ENCODE measurements around the gene HOPX.

The HOPX gene

DNA sequence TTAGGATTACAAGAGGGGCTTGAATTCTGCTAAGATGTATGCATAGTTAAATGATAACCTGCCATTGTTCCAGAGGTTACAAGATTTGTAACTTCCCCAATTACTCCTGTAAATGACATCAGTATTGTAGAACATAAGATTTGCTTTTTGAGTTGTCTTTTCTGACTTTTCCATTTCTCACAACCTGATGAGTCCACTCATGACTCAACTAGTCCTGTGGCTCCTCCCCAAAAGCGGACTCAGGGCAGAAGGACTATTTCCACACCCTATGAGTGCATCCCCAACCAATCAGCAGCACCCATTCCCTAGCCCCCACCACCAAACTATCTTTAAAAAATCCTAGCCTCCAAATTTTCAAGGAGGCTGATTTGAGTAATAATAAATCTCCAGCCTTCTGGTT lies 54.7 kb downstream of the HOPX start:
- no peaks in the 10 kb centered on the region for H3K4me1 ChIP-seq (ENCODE audit: control insufficient read depth, insufficient read depth, low read length)
- no peak overlapping the region for H3K4me3 ChIP-seq (ENCODE audit: low read depth, low read length)
- no peaks in the 10 kb centered on the region for H3K36me3 ChIP-seq (ENCODE audit: control insufficient read depth in 2 of 2, insufficient read depth in 1 of 2, low read length in 2 of 2)
- ChIA-PET CTCF (no interaction called here), POLR2A (no interaction called here)
- H3K9me3 ChIP-seq (ENCODE audit: control insufficient read depth, insufficient read depth, low read depth, low read length) = no peaks in the 10 kb centered on the region
- TF ChIP-seq ZNF510 (tag by site-specific recombination; IDR thresholded peaks at IDR 0.05; ENCODE audit: insufficient replicate concordance) (no peak), ZNF629 (tag by site-specific recombination; IDR thresholded peaks at IDR 0.05) (no peak), ZNF37A (tag by site-specific recombination; IDR thresholded peaks at IDR 0.05) (no peak), ZNF404 (tag by site-specific recombination; IDR thresholded peaks at IDR 0.05) (no peak), ZSCAN30 (tag by site-specific recombination; IDR thresholded peaks at IDR 0.05) (no peak), HOXD13 (CRISPR knock-in tag; IDR thresholded peaks at IDR 0.05; ENCODE audit: borderline replicate concordance) (no peak), HOXA7 (CRISPR knock-in tag; IDR thresholded peaks at IDR 0.05; ENCODE audit: borderline replicate concordance) (no peak), SCRT2 (tag by site-specific recombination; IDR thresholded peaks at IDR 0.05) (no peak), ZNF366 (tag by site-specific recombination; conservative IDR thresholded peaks at IDR 0.05) (no peak), ZBTB20 (tag by site-specific recombination; IDR thresholded peaks at IDR 0.05) (no peak), ZNF146 (tag by site-specific recombination; IDR thresholded peaks at IDR 0.05) (no peak)
- TF ChIP-seq, protein P1, sequence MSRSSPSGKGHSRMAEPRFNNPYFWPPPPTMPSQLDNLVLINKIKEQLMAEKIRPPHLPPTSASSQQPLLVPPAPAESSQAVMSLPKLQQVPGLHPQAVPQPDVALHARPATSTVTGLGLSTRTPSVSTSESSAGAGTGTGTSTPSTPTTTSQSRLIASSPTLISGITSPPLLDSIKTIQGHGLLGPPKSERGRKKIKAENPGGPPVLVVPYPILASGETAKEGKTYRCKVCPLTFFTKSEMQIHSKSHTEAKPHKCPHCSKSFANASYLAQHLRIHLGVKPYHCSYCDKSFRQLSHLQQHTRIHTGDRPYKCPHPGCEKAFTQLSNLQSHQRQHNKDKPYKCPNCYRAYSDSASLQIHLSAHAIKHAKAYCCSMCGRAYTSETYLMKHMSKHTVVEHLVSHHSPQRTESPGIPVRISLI (tag by site-specific recombination; IDR thresholded peaks at IDR 0.05) = no peak
- TF ChIP-seq, protein P2, sequence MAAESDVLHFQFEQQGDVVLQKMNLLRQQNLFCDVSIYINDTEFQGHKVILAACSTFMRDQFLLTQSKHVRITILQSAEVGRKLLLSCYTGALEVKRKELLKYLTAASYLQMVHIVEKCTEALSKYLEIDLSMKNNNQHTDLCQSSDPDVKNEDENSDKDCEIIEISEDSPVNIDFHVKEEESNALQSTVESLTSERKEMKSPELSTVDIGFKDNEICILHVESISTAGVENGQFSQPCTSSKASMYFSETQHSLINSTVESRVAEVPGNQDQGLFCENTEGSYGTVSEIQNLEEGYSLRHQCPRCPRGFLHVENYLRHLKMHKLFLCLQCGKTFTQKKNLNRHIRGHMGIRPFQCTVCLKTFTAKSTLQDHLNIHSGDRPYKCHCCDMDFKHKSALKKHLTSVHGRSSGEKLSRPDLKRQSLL (tag by site-specific recombination; IDR thresholded peaks at IDR 0.05) = no peak
- no peak overlapping the region for H3K27ac ChIP-seq (ENCODE audit: extremely low read depth, low read depth, low read length)

DNA sequence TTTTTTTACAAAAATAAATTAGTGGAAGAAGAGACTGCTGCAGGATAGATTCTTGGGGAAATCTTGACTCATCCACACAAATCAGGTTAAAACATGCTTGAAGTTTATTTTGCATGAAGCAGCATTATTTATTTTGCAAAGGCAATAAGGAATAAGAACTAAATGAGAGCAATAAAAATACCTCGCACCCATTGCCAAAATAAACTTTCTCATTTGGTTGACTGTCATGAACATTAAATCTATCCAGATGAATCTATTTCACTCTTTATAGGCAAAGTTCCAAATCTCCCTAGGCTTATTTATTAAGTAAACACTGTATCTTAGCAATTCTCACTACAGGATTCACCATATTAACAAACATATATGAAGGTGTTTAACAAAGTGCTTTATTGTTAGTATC lies 58.9 kb downstream of the HOPX start:
- ChIA-PET POLR2A (no interaction called here), CTCF (no interaction called here)
- Histone ChIP-seq H3K4me1 (ENCODE audit: control insufficient read depth, insufficient read depth, low read length) (0 out of 2 replicates have a peak, but pooled peaks cover 2% of the 10 kb centered on the region), H3K9me3 (ENCODE audit: control insufficient read depth, insufficient read depth, low read depth, low read length) (no peaks in the 10 kb centered on the region), H3K4me3 (ENCODE audit: low read depth, low read length) (no peak overlapping the region), H3K27ac (ENCODE audit: extremely low read depth, low read depth, low read length) (no peak overlapping the region), H3K36me3 (ENCODE audit: control insufficient read depth in 2 of 2, insufficient read depth in 1 of 2, low read length in 2 of 2) (no peaks in the 10 kb centered on the region)
- TF ChIP-seq ZNF133 (tag by site-specific recombination; IDR thresholded peaks at IDR 0.05) = no peak
- TF ChIP-seq ZNF266 (tag by site-specific recombination; IDR thresholded peaks at IDR 0.05; ENCODE audit: low read depth) = no peak
- peak; percentile 35; the same call in 1 of the 2 replicates for TF ChIP-seq BCL11A (tag by site-specific recombination; IDR thresholded peaks at IDR 0.05; ENCODE audit: low read depth)
- TF ChIP-seq WT1 (tag by site-specific recombination; IDR thresholded peaks at IDR 0.05) = 0 out of 2 replicates have a peak, but pooled peaks have one; percentile 20
- TF ChIP-seq ZNF626 (tag by site-specific recombination; IDR thresholded peaks at IDR 0.05) = no peak

DNA sequence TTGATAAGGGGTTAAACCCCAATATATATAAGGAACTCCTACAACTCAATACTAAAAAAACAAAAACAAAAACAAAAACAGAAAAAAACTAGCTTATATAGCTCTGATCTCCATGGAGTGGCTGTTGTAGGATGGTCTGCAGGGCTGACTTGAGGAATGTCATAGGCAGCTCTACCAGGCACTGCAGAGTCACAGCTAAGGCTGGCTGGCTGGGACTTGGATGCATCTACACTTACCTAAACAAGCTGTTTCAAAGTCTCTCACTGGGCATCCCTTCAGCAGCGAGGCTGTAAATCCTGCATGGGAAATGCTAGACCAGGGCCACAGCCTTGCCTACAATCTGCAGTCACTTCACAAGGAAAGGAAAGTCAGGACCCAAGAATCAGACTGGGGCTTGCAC lies 61.3 kb downstream of the HOPX start:
- 0 out of 2 replicates have a peak, but pooled peaks cover 2% of the 10 kb centered on the region for H3K4me1 ChIP-seq (ENCODE audit: control insufficient read depth, insufficient read depth, low read length)
- ChIA-PET POLR2A (interaction anchor here (0.6 to 1.0 kb wide), 3 partner anchors 108 to 217 kb away, joined by 3 to 9 read pairs (median 6); no protein-coding TSS in a partner anchor), CTCF (interaction anchor here (0.5 to 1.2 kb wide), 5 partner anchors 15 to 358 kb away, joined by 3 to 4 read pairs (median 4); partner anchors contain the start of gene NOA1)
- no peak overlapping the region for H3K27ac ChIP-seq (ENCODE audit: extremely low read depth, low read depth, low read length)
- H3K4me3 ChIP-seq (ENCODE audit: low read depth, low read length) = no peak overlapping the region
- H3K36me3 ChIP-seq (ENCODE audit: control insufficient read depth in 2 of 2, insufficient read depth in 1 of 2, low read length in 2 of 2) = no peaks in the 10 kb centered on the region
- H3K9me3 ChIP-seq (ENCODE audit: control insufficient read depth, insufficient read depth, low read depth, low read length) = no peaks in the 10 kb centered on the region
- TF ChIP-seq ZNF549 (tag by site-specific recombination; IDR thresholded peaks at IDR 0.05) (no peak), ZBTB48 (tag by site-specific recombination; IDR thresholded peaks at IDR 0.05) (no peak), ZNF510 (tag by site-specific recombination; IDR thresholded peaks at IDR 0.05; ENCODE audit: insufficient replicate concordance) (no peak), KLF7 (tag by site-specific recombination; IDR thresholded peaks at IDR 0.05; ENCODE audit: borderline replicate concordance) (no peak), ZNF174 (tag by site-specific recombination; IDR thresholded peaks at IDR 0.05) (no peak), ZNF610 (tag by site-specific recombination; IDR thresholded peaks at IDR 0.05; ENCODE audit: borderline replicate concordance) (no peak), ZNF664 (tag by site-specific recombination; IDR thresholded peaks at IDR 0.05) (no peak), ZSCAN16 (tag by site-specific recombination; IDR thresholded peaks at IDR 0.05) (no peak), ZNF677 (tag by site-specific recombination; IDR thresholded peaks at IDR 0.05) (no peak), ZSCAN30 (tag by site-specific recombination; IDR thresholded peaks at IDR 0.05) (no peak), ZNF571 (tag by site-specific recombination; IDR thresholded peaks at IDR 0.05) (no peak)
- TF ChIP-seq, protein P1 (tag by site-specific recombination; IDR thresholded peaks at IDR 0.05) = no peak
- TF ChIP-seq, protein P2 (tag by site-specific recombination; IDR thresholded peaks at IDR 0.05) = no peak
- TF ChIP-seq, protein P3, sequence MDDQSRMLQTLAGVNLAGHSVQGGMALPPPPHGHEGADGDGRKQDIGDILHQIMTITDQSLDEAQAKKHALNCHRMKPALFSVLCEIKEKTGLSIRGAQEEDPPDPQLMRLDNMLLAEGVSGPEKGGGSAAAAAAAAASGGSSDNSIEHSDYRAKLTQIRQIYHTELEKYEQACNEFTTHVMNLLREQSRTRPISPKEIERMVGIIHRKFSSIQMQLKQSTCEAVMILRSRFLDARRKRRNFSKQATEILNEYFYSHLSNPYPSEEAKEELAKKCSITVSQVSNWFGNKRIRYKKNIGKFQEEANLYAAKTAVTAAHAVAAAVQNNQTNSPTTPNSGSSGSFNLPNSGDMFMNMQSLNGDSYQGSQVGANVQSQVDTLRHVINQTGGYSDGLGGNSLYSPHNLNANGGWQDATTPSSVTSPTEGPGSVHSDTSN (CRISPR knock-in tag; IDR thresholded peaks at IDR 0.05) = no peak
